ENCODE measurements around the gene NFYA. TPM values are rescaled to one million over a fixed set of nuclear protein-coding genes. Genes with fewer than 3 reads are reported as not detected.

Gene NFYA
- total and polyA plus RNA-seq, 2 of the 13 experiments (the other 11 are each of a cell fraction or from before 2014, with no cell fraction given) = 16.0 to 22.9 TPM

GRCh38 chr6:41027799-41028560 is 44.8 kb upstream of the NFYA start (continued):
- TF ChIP-seq MTF1 (CRISPR knock-in tag; IDR thresholded peaks at IDR 0.05) (no peak), RBFOX2 (IDR thresholded peaks at IDR 0.05; ENCODE audit: low read depth, low read length) (peak; percentile 70), LBX2 (CRISPR knock-in tag; IDR thresholded peaks at IDR 0.05; ENCODE audit: borderline replicate concordance) (peak; percentile 79; the same call in 1 of the 2 replicates), ZNF839 (CRISPR knock-in tag; IDR thresholded peaks at IDR 0.05; ENCODE audit: borderline replicate concordance) (0 out of 2 replicates have a peak, but pooled peaks have one; percentile 22), ZFP91 (CRISPR knock-in tag; IDR thresholded peaks at IDR 0.05; ENCODE audit: borderline replicate concordance) (peak; percentile 90; the same call in 1 of the 2 replicates), ZFP36 (IDR thresholded peaks at IDR 0.05; ENCODE audit: borderline replicate concordance, low read depth, low read length, partially characterized antibody) (no peak), ZNF605 (CRISPR knock-in tag; IDR thresholded peaks at IDR 0.05) (peak; percentile 76; the same call in 1 of the 2 replicates), PBX2 (CRISPR knock-in tag; IDR thresholded peaks at IDR 0.05) (no peak), E2F2 (CRISPR knock-in tag; IDR thresholded peaks at IDR 0.05; ENCODE audit: borderline replicate concordance) (no peak), KDM6A (CRISPR knock-in tag; IDR thresholded peaks at IDR 0.05; ENCODE audit: low read depth) (no peak), E2F1 (CRISPR knock-in tag; IDR thresholded peaks at IDR 0.05) (0 out of 2 replicates have a peak, but pooled peaks have one; percentile 27), ZNF772 (CRISPR knock-in tag; IDR thresholded peaks at IDR 0.05) (0 out of 2 replicates have a peak, but pooled peaks have one; percentile 44), ZNF33A (CRISPR knock-in tag; IDR thresholded peaks at IDR 0.05; ENCODE audit: borderline replicate concordance) (no peak), PATZ1 (CRISPR knock-in tag; IDR thresholded peaks at IDR 0.05) (peak; percentile 25; the same call in 1 of the 2 replicates), ZNF547 (CRISPR knock-in tag; IDR thresholded peaks at IDR 0.05) (peak; percentile 91), TSC22D2 (CRISPR knock-in tag; IDR thresholded peaks at IDR 0.05; ENCODE audit: borderline replicate concordance) (peak; percentile 75; the same call in 1 of the 2 replicates), NR2F2 (IDR thresholded peaks at IDR 0.05; ENCODE audit: borderline replicate concordance, low read depth) (no peak), ZNF607 (CRISPR knock-in tag; IDR thresholded peaks at IDR 0.05; ENCODE audit: borderline replicate concordance) (peak; percentile 88)
